ENCODE measurements around the gene CYP2U1. TPM values are rescaled to one million over a fixed set of nuclear protein-coding genes. Genes with fewer than 3 reads are reported as not detected.
A peak's percentile ranks its signal among the peaks of the same experiment; 100 is the strongest.
"Not testable (repeated sequence)": the region's sequence is repeated elsewhere in the genome, so short reads cannot be mapped to it uniquely, and the experiment has no call there.

Gene CYP2U1
- total RNA-seq, 1 experiment from 2014 or later: 1.1 TPM

DNA sequence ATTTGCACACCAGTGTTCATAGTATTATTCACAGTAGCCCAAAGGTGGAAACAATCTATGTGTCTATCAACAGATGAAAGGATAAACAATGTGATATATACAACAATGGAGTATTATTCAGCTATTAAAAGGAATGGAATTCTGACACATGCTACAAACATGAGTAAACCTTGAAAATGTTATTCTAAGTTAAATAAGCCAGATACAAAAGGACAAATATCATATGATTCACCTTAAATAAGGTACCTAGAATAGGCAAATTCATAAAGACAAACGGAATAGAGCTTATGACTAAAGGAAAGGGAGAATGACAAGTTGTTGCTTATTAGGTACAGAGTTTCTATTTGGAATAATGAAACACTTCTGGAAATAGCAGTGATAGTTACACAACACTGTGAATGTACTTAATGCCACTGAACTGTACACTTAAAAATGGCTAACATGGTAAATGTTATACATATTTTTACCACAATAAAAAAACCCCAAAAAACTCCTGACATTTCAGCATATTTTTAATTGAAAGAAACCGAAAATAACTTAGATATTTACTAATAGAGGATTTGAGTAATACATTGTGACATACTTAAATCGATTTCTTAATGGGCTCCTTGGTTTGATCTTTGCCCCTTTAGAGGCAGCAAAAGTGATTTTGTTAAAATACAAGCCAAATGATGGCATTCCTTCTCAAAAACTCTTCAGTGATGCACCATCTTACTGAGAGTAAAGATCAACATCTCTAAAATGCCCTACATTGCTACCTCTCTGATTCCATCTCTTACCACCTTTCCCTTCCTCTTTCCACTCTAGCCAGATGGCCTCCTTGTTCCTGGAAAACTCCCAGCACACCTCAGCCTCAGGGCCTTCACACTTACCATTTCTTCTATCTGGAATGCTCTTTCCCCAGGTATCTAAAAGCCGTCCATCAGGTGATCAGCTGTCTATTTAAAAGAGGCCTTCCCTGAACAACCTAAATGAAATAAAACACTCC, 8.6 kb upstream of the CYP2U1 start:
- no peaks in the 10 kb centered on the region for H3K27me3 ChIP-seq (ENCODE audit: insufficient read depth, low read depth)
- no peak for DNase-seq
- H3K36me3 ChIP-seq (ENCODE audit: low read depth): no peaks in the 10 kb centered on the region
- H3K4me2 ChIP-seq: no peak overlapping the region
- H3K79me2 ChIP-seq (ENCODE audit: low read depth): no peaks in the 10 kb centered on the region
- no peaks in the 10 kb centered on the region for H3K9me3 ChIP-seq (ENCODE audit: insufficient read depth, low read depth)
- H2AFZ ChIP-seq: no peak overlapping the region
- H4K20me1 ChIP-seq (ENCODE audit: insufficient read depth): no peaks in the 10 kb centered on the region
- TF ChIP-seq EZH2 (IDR thresholded peaks at IDR 0.05; ENCODE audit: low read depth): no peak
- TF ChIP-seq, protein P1, sequence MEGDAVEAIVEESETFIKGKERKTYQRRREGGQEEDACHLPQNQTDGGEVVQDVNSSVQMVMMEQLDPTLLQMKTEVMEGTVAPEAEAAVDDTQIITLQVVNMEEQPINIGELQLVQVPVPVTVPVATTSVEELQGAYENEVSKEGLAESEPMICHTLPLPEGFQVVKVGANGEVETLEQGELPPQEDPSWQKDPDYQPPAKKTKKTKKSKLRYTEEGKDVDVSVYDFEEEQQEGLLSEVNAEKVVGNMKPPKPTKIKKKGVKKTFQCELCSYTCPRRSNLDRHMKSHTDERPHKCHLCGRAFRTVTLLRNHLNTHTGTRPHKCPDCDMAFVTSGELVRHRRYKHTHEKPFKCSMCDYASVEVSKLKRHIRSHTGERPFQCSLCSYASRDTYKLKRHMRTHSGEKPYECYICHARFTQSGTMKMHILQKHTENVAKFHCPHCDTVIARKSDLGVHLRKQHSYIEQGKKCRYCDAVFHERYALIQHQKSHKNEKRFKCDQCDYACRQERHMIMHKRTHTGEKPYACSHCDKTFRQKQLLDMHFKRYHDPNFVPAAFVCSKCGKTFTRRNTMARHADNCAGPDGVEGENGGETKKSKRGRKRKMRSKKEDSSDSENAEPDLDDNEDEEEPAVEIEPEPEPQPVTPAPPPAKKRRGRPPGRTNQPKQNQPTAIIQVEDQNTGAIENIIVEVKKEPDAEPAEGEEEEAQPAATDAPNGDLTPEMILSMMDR (conservative IDR thresholded peaks at IDR 0.05): no peak
- intact Hi-C loops (cut with micrococcal nuclease; ENCODE audit: unreplicated experiment): no loop called here
- no peaks in the 10 kb centered on the region for H3K4me1 ChIP-seq (replicated peaks; ENCODE audit: insufficient read depth)
- CTCF ChIA-PET: interaction anchor here (0.6 kb wide), 1 partner anchor 10 kb away, joined by 3 read pairs; no protein-coding TSS in a partner anchor
- no peak overlapping the region for H3K4me3 ChIP-seq
- H3K9me2 ChIP-seq (ENCODE audit: insufficient read depth): no peaks in the 10 kb centered on the region
- H3F3A ChIP-seq (ENCODE audit: insufficient read depth, low read depth): no peaks in the 10 kb centered on the region
- BruUV-seq (replicated peaks): no TSS peak
- no peak overlapping the region for H3K27ac ChIP-seq
- POLR2A ChIA-PET (ENCODE audit: unreplicated experiment): no interaction called here

DNA sequence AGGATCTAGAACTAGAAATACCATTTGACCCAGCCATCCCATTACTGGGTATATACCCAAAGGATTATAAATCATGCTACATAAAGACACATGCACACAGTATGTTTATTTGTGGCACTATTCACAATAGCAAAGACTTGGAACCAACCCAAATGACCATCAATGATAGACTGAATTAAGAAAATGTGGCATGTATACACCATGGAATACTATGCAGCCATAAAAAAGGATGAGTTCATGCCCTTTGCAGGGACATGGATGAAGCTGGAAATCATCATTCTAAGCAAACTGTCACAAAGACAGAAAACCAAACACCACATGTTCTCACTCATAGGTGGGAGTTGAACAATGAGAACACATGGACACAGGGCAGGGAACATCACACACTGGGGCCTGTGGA, 5.6 kb upstream of the CYP2U1 start:
- H3K9me3 ChIP-seq (ENCODE audit: insufficient read depth, low read depth); CTCF ChIA-PET; H3K4me3 ChIP-seq; H3K4me2 ChIP-seq; H3K9me2 ChIP-seq (ENCODE audit: insufficient read depth); H4K20me1 ChIP-seq (ENCODE audit: insufficient read depth); DNase-seq; H3F3A ChIP-seq (ENCODE audit: insufficient read depth, low read depth); intact Hi-C loops (cut with micrococcal nuclease; ENCODE audit: unreplicated experiment); H3K27me3 ChIP-seq (ENCODE audit: insufficient read depth, low read depth); H3K27ac ChIP-seq; H3K36me3 ChIP-seq (ENCODE audit: low read depth); H2AFZ ChIP-seq; BruUV-seq (replicated peaks); H3K79me2 ChIP-seq (ENCODE audit: low read depth); H3K4me1 ChIP-seq (replicated peaks; ENCODE audit: insufficient read depth); POLR2A ChIA-PET (ENCODE audit: unreplicated experiment): not testable (repeated sequence)

DNA sequence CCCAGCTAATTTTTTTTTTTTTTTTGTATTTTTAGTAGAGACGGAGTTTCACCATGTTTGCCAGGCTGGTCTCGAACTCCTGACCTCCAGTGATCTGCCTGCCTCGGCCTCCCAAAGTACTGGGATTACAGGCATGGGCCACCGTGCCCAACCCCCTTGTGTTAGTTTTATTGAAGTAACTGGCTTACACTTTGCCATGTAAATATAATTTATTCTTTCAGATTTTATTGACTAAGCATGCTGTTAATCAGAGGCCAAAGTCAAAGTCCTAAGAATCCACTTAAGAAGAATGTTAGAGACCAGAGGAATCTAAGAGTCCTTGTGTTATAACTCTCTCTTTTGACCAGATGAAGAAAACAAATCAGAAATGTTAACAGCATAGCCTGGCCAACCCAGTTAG, 4.5 kb upstream of the CYP2U1 start:
- BruUV-seq (replicated peaks); H3K4me2 ChIP-seq; intact Hi-C loops (cut with micrococcal nuclease; ENCODE audit: unreplicated experiment): not testable (repeated sequence)

DNA sequence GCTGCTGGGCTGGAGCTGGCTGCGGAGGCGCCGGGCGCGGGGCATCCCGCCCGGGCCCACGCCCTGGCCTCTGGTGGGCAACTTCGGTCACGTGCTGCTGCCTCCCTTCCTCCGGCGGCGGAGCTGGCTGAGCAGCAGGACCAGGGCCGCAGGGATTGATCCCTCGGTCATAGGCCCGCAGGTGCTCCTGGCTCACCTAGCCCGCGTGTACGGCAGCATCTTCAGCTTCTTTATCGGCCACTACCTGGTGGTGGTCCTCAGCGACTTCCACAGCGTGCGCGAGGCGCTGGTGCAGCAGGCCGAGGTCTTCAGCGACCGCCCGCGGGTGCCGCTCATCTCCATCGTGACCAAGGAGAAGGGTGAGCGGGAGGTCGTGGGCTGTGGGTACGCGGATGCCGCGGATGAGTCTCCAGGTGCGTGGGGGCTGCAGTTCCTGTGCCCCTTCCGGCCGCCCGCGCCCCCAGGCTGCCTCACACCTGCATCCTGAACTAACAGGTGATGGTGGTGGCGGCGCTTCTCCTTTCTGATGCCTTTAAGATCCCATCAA, 499 bp downstream of the CYP2U1 start:
- Histone ChIP-seq H3K27me3 (ENCODE audit: insufficient read depth, low read depth) (no peaks in the 10 kb centered on the region), H3K36me3 (ENCODE audit: low read depth) (no peaks in the 10 kb centered on the region), H3K27ac (no peak overlapping the region), H3K4me2 (peak overlapping the region; percentile 82), H3K4me1 (replicated peaks; ENCODE audit: insufficient read depth) (no peaks in the 10 kb centered on the region), H3K9me2 (ENCODE audit: insufficient read depth) (no peaks in the 10 kb centered on the region), H3F3A (ENCODE audit: insufficient read depth, low read depth) (no peaks in the 10 kb centered on the region), H2AFZ (peak overlapping the region; percentile 84; the same call in 1 of the 2 replicates), H3K9me3 (ENCODE audit: insufficient read depth, low read depth) (no peaks in the 10 kb centered on the region), H3K4me3 (peak overlapping the region; percentile 62; the same call in 1 of the 2 replicates), H4K20me1 (ENCODE audit: insufficient read depth) (no peaks in the 10 kb centered on the region), H3K79me2 (ENCODE audit: low read depth) (no peaks in the 10 kb centered on the region)
- ChIA-PET CTCF (no interaction called here), POLR2A (ENCODE audit: unreplicated experiment) (interaction anchor here (0.6 kb wide), 1 partner anchor 67 kb away, joined by 3 read pairs; no protein-coding TSS in a partner anchor)
- intact Hi-C loops (cut with micrococcal nuclease; ENCODE audit: unreplicated experiment): no loop called here
- DNase-seq: peak in 1 of 2 experiments; percentile 0
- TF ChIP-seq EZH2 (IDR thresholded peaks at IDR 0.05; ENCODE audit: low read depth): no peak
- TF ChIP-seq, protein P1 (conservative IDR thresholded peaks at IDR 0.05): no peak
- BruUV-seq (replicated peaks): no TSS peak

More for the DNA sequence above, 4.5 kb upstream of the CYP2U1 start:
- CTCF ChIA-PET; H3K9me3 ChIP-seq (ENCODE audit: insufficient read depth, low read depth); H3K27ac ChIP-seq; H3K27me3 ChIP-seq (ENCODE audit: insufficient read depth, low read depth); H3K4me3 ChIP-seq; DNase-seq; H3K79me2 ChIP-seq (ENCODE audit: low read depth); POLR2A ChIA-PET (ENCODE audit: unreplicated experiment); H3K36me3 ChIP-seq (ENCODE audit: low read depth); H2AFZ ChIP-seq; H4K20me1 ChIP-seq (ENCODE audit: insufficient read depth); H3K9me2 ChIP-seq (ENCODE audit: insufficient read depth); H3F3A ChIP-seq (ENCODE audit: insufficient read depth, low read depth); H3K4me1 ChIP-seq (replicated peaks; ENCODE audit: insufficient read depth): not testable (repeated sequence)

All from PC-9 (cell line).